ENCODE measurements around the gene BAK1.
"Not testable (repeated sequence)": the region's sequence is repeated elsewhere in the genome, so short reads cannot be mapped to it uniquely, and the experiment has no call there.

BAK1 gene

GRCh38 chr6:33557376-33557775, 22.7 kb downstream of the BAK1 start:
- Histone ChIP-seq H3K36me3 (ENCODE audit: control insufficient read depth, insufficient read depth, low read length) (no peaks in the 10 kb centered on the region), H3K27me3 (replicated peaks; ENCODE audit: control insufficient read depth, insufficient read depth, low read length, poor library complexity, severe bottlenecking) (no peaks in the 10 kb centered on the region), H3K4me1 (ENCODE audit: control insufficient read depth, insufficient read depth, low read length, poor library complexity, severe bottlenecking) (no peaks in the 10 kb centered on the region), H3K27ac (ENCODE audit: insufficient read depth, low read length, poor library complexity, severe bottlenecking) (no peak overlapping the region), H3K9me3 (ENCODE audit: control insufficient read depth, low read length) (no peaks in the 10 kb centered on the region), H3K4me3 (ENCODE audit: insufficient read depth, low read depth, low read length, poor library complexity, severe bottlenecking) (no peak overlapping the region)
- no peak for DNase-seq

GRCh38 chr6:33552883-33553282, 27.2 kb downstream of the BAK1 start:
- not testable (repeated sequence) for H3K27ac ChIP-seq (ENCODE audit: insufficient read depth, low read length, poor library complexity, severe bottlenecking)

DNA sequence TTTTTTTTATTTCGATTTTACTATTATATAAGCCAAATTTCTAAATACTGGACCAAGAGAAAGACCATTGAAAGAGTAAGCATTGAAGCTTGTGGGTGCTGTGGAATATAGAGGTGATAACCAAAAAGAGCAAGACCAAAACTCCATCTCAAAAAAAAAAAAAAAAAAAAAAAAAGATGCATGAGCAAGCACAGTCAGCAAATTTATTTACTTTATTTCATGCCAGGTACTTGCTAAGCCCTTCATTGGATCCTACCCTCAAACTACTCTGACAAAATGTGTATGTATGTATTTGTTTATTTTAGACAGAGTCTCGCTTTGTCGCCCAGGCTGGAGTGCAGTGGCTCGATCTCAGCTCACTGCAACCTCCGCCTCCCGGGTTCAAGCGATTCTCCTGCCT, 27.8 kb downstream of the BAK1 start:
- Histone ChIP-seq H3K36me3 (ENCODE audit: control insufficient read depth, insufficient read depth, low read length) (no peaks in the 10 kb centered on the region), H3K9me3 (ENCODE audit: control insufficient read depth, low read length) (no peaks in the 10 kb centered on the region), H3K4me1 (ENCODE audit: control insufficient read depth, insufficient read depth, low read length, poor library complexity, severe bottlenecking) (peaks cover 12% of the 10 kb centered on the region), H3K27me3 (replicated peaks; ENCODE audit: control insufficient read depth, insufficient read depth, low read length, poor library complexity, severe bottlenecking) (no peaks in the 10 kb centered on the region), H3K27ac (ENCODE audit: insufficient read depth, low read length, poor library complexity, severe bottlenecking) (no peak overlapping the region), H3K4me3 (ENCODE audit: insufficient read depth, low read depth, low read length, poor library complexity, severe bottlenecking) (no peak overlapping the region)
- DNase-seq, result no peak

More at GRCh38 chr6:33552883-33553282, 27.2 kb downstream of the BAK1 start:
- H3K4me3 ChIP-seq (ENCODE audit: insufficient read depth, low read depth, low read length, poor library complexity, severe bottlenecking); H3K4me1 ChIP-seq (ENCODE audit: control insufficient read depth, insufficient read depth, low read length, poor library complexity, severe bottlenecking); H3K27me3 ChIP-seq (replicated peaks; ENCODE audit: control insufficient read depth, insufficient read depth, low read length, poor library complexity, severe bottlenecking); H3K9me3 ChIP-seq (ENCODE audit: control insufficient read depth, low read length); DNase-seq; H3K36me3 ChIP-seq (ENCODE audit: control insufficient read depth, insufficient read depth, low read length): not testable (repeated sequence)

- Histone ChIP-seq H3K36me3 (ENCODE audit: control insufficient read depth, insufficient read depth, low read length) (no peaks in the 10 kb centered on the region), H3K9me3 (ENCODE audit: control insufficient read depth, low read length) (no peaks in the 10 kb centered on the region), H3K27ac (ENCODE audit: insufficient read depth, low read length, poor library complexity, severe bottlenecking) (no peak overlapping the region), H3K4me1 (ENCODE audit: control insufficient read depth, insufficient read depth, low read length, poor library complexity, severe bottlenecking) (peaks cover 14% of the 10 kb centered on the region), H3K27me3 (replicated peaks; ENCODE audit: control insufficient read depth, insufficient read depth, low read length, poor library complexity, severe bottlenecking) (no peaks in the 10 kb centered on the region), H3K4me3 (ENCODE audit: insufficient read depth, low read depth, low read length, poor library complexity, severe bottlenecking) (no peak overlapping the region)
- DNase-seq, result no peak
Measured at GRCh38 chr6:33551538-33551937, 28.5 kb downstream of the BAK1 start.

DNA sequence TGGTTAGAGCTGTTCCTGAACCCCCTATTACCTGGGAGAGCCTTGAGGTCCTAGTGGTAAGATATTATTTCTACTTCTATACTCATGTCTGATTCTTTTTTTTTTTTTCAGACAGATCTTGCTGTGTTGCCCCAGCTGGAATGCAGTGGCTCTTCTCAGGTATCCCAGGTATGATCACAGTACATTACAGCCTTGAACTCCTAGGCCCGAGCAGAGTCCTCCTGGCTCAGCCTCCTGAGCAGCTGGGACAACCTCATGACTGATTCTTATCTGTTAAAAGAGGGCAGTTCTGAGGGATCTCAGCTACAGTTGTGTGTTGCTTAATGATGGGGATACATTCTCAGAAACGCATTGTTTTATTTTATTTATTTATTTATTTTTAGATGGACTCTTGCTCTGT, 30.2 kb downstream of the BAK1 start:
- Histone ChIP-seq H3K4me1 (ENCODE audit: control insufficient read depth, insufficient read depth, low read length, poor library complexity, severe bottlenecking) (peaks cover 14% of the 10 kb centered on the region), H3K27ac (ENCODE audit: insufficient read depth, low read length, poor library complexity, severe bottlenecking) (no peak overlapping the region), H3K9me3 (ENCODE audit: control insufficient read depth, low read length) (no peaks in the 10 kb centered on the region), H3K4me3 (ENCODE audit: insufficient read depth, low read depth, low read length, poor library complexity, severe bottlenecking) (no peak overlapping the region), H3K36me3 (ENCODE audit: control insufficient read depth, insufficient read depth, low read length) (no peaks in the 10 kb centered on the region), H3K27me3 (replicated peaks; ENCODE audit: control insufficient read depth, insufficient read depth, low read length, poor library complexity, severe bottlenecking) (no peaks in the 10 kb centered on the region)
- no peak for DNase-seq

- Histone ChIP-seq H3K27me3 (replicated peaks; ENCODE audit: control insufficient read depth, insufficient read depth, low read length, poor library complexity, severe bottlenecking) (no peaks in the 10 kb centered on the region), H3K36me3 (ENCODE audit: control insufficient read depth, insufficient read depth, low read length) (no peaks in the 10 kb centered on the region), H3K4me3 (ENCODE audit: insufficient read depth, low read depth, low read length, poor library complexity, severe bottlenecking) (no peak overlapping the region), H3K9me3 (ENCODE audit: control insufficient read depth, low read length) (no peaks in the 10 kb centered on the region), H3K27ac (ENCODE audit: insufficient read depth, low read length, poor library complexity, severe bottlenecking) (no peak overlapping the region), H3K4me1 (ENCODE audit: control insufficient read depth, insufficient read depth, low read length, poor library complexity, severe bottlenecking) (peaks cover 14% of the 10 kb centered on the region)
- DNase-seq, result no peak
Measured at GRCh38 chr6:33549196-33549595, 30.9 kb downstream of the BAK1 start.

GRCh38 chr6:33547499-33547898, 32.6 kb downstream of the BAK1 start:
- DNase-seq, result no peak

DNA sequence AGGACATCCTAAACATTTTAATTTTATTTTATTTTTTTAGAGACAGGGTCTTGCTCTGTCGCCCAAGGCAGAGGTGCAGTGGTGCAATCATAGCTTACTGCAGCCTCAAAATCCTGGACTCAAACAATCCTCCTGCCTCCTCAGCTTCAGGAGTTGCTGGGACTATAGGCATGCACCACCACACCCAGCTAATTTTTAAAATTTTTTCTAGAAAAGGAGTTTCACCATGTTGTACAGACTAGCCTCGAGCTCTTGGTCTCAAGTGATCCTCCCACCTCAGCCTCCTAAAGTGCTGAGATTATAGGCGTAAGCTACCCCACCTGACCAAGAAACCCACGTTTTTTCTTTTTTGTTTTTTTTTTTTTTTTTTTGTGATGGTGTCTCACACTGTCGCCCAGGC, 33.3 kb downstream of the BAK1 start:
- no peaks in the 10 kb centered on the region for H3K27me3 ChIP-seq (replicated peaks; ENCODE audit: control insufficient read depth, insufficient read depth, low read length, poor library complexity, severe bottlenecking)
- H3K9me3 ChIP-seq (ENCODE audit: control insufficient read depth, low read length), result no peaks in the 10 kb centered on the region
- H3K36me3 ChIP-seq (ENCODE audit: control insufficient read depth, insufficient read depth, low read length), result no peaks in the 10 kb centered on the region
- no peak overlapping the region for H3K4me3 ChIP-seq (ENCODE audit: insufficient read depth, low read depth, low read length, poor library complexity, severe bottlenecking)
- no peak for DNase-seq
- H3K27ac ChIP-seq (ENCODE audit: insufficient read depth, low read length, poor library complexity, severe bottlenecking), result no peak overlapping the region
- peaks cover 14% of the 10 kb centered on the region for H3K4me1 ChIP-seq (ENCODE audit: control insufficient read depth, insufficient read depth, low read length, poor library complexity, severe bottlenecking)

More at GRCh38 chr6:33547499-33547898, 32.6 kb downstream of the BAK1 start:
- H3K4me1 ChIP-seq (ENCODE audit: control insufficient read depth, insufficient read depth, low read length, poor library complexity, severe bottlenecking), result peaks cover 14% of the 10 kb centered on the region
- H3K4me3 ChIP-seq (ENCODE audit: insufficient read depth, low read depth, low read length, poor library complexity, severe bottlenecking), result no peak overlapping the region
- no peaks in the 10 kb centered on the region for H3K36me3 ChIP-seq (ENCODE audit: control insufficient read depth, insufficient read depth, low read length)
- H3K27ac ChIP-seq (ENCODE audit: insufficient read depth, low read length, poor library complexity, severe bottlenecking), result no peak overlapping the region
- H3K27me3 ChIP-seq (replicated peaks; ENCODE audit: control insufficient read depth, insufficient read depth, low read length, poor library complexity, severe bottlenecking), result no peaks in the 10 kb centered on the region
- H3K9me3 ChIP-seq (ENCODE audit: control insufficient read depth, low read length), result no peaks in the 10 kb centered on the region

DNA sequence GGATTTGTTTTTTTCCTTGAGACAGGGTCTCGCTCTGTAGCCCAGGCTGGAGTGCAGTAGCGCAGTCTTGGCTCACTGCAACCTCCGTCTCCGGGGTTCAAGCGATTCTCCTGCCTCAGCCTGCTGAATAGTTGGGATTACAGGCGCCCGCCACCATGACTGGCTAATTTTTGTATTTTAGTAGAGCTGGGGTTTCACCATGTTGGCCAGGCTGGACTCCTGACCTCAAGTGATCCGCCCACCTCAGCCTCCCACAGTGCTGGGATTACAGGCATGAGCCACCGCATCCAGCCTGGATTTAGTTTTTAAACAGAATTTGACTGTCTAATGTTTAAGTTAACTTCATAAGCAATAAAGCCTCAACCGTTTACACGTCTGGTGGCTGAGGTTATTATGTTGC, 34.8 kb downstream of the BAK1 start:
- H3K4me1 ChIP-seq (ENCODE audit: control insufficient read depth, insufficient read depth, low read length, poor library complexity, severe bottlenecking), result peaks cover 14% of the 10 kb centered on the region
- H3K9me3 ChIP-seq (ENCODE audit: control insufficient read depth, low read length); H3K27ac ChIP-seq (ENCODE audit: insufficient read depth, low read length, poor library complexity, severe bottlenecking); DNase-seq; H3K36me3 ChIP-seq (ENCODE audit: control insufficient read depth, insufficient read depth, low read length); H3K4me3 ChIP-seq (ENCODE audit: insufficient read depth, low read depth, low read length, poor library complexity, severe bottlenecking); H3K27me3 ChIP-seq (replicated peaks; ENCODE audit: control insufficient read depth, insufficient read depth, low read length, poor library complexity, severe bottlenecking): not testable (repeated sequence)

GRCh38 chr6:33543116-33543515, 37.0 kb downstream of the BAK1 start:
- H3K27me3 ChIP-seq (replicated peaks; ENCODE audit: control insufficient read depth, insufficient read depth, low read length, poor library complexity, severe bottlenecking), result no peaks in the 10 kb centered on the region
- no peaks in the 10 kb centered on the region for H3K9me3 ChIP-seq (ENCODE audit: control insufficient read depth, low read length)
- H3K27ac ChIP-seq (ENCODE audit: insufficient read depth, low read length, poor library complexity, severe bottlenecking), result no peak overlapping the region
- DNase-seq, result no peak
- H3K4me3 ChIP-seq (ENCODE audit: insufficient read depth, low read depth, low read length, poor library complexity, severe bottlenecking), result no peak overlapping the region
- peaks cover 9% of the 10 kb centered on the region for H3K4me1 ChIP-seq (ENCODE audit: control insufficient read depth, insufficient read depth, low read length, poor library complexity, severe bottlenecking)
- no peaks in the 10 kb centered on the region for H3K36me3 ChIP-seq (ENCODE audit: control insufficient read depth, insufficient read depth, low read length)

- H3K27me3 ChIP-seq (replicated peaks; ENCODE audit: control insufficient read depth, insufficient read depth, low read length, poor library complexity, severe bottlenecking), result no peaks in the 10 kb centered on the region
- H3K27ac ChIP-seq (ENCODE audit: insufficient read depth, low read length, poor library complexity, severe bottlenecking), result no peak overlapping the region
- no peaks in the 10 kb centered on the region for H3K4me1 ChIP-seq (ENCODE audit: control insufficient read depth, insufficient read depth, low read length, poor library complexity, severe bottlenecking)
- DNase-seq, result no peak
- no peak overlapping the region for H3K4me3 ChIP-seq (ENCODE audit: insufficient read depth, low read depth, low read length, poor library complexity, severe bottlenecking)
- no peaks in the 10 kb centered on the region for H3K36me3 ChIP-seq (ENCODE audit: control insufficient read depth, insufficient read depth, low read length)
- no peaks in the 10 kb centered on the region for H3K9me3 ChIP-seq (ENCODE audit: control insufficient read depth, low read length)
Measured at GRCh38 chr6:33540768-33541167, 39.3 kb downstream of the BAK1 start.

Data from effector memory CD4-positive, alpha-beta T cell (primary cell).